Fibroblast of gingiva (primary cell): ENCODE results near the gene PDK4.
"Not testable (repeated sequence)": the region's sequence is repeated elsewhere in the genome, so short reads cannot be mapped to it uniquely, and the experiment has no call there.

Experiments used
- DNase-seq: peaks from one replicate; pipeline ENCODE4 v3.0.0-alpha.2; 2011; ENCODE audit warnings: low read depth

The PDK4 gene

GRCh38 chr7:95569720-95570119 is 26.6 kb downstream of the PDK4 start:
- no peak for DNase-seq

GRCh38 chr7:95560674-95561073 is 35.6 kb downstream of the PDK4 start:
- no peak for DNase-seq

GRCh38 chr7:95558864-95559263 is 37.5 kb downstream of the PDK4 start:
- DNase-seq = no peak

GRCh38 chr7:95556777-95557176 is 39.5 kb downstream of the PDK4 start:
- no peak for DNase-seq

GRCh38 chr7:95553939-95554338 is 42.4 kb downstream of the PDK4 start:
- DNase-seq = no peak

- not testable (repeated sequence) for DNase-seq
Observed at GRCh38 chr7:95552010-95552926, 44.0 kb downstream of the PDK4 start.

GRCh38 chr7:95550546-95550945 is 45.8 kb downstream of the PDK4 start:
- peak; percentile 32 for DNase-seq

GRCh38 chr7:95549818-95550529 is 46.3 kb downstream of the PDK4 start:
- peak; percentile 95 for DNase-seq

- DNase-seq = peak; percentile 72
Observed at GRCh38 chr7:95547361-95548348, 48.7 kb downstream of the PDK4 start.

GRCh38 chr7:95546647-95547046 is 49.7 kb downstream of the PDK4 start:
- no peak for DNase-seq

GRCh38 chr7:95545673-95546072 is 50.6 kb downstream of the PDK4 start:
- no peak for DNase-seq

- peak; percentile 59 for DNase-seq
Observed at GRCh38 chr7:95545007-95545615, 51.2 kb downstream of the PDK4 start.

- no peak for DNase-seq
Observed at GRCh38 chr7:95544171-95544570, 52.1 kb downstream of the PDK4 start.

- DNase-seq = no peak
Observed at GRCh38 chr7:95543312-95543711, 53.0 kb downstream of the PDK4 start.

- no peak for DNase-seq
Observed at GRCh38 chr7:95540366-95540765, 56.0 kb downstream of the PDK4 start.

GRCh38 chr7:95539426-95539825 is 56.9 kb downstream of the PDK4 start:
- no peak for DNase-seq

- no peak for DNase-seq
Observed at GRCh38 chr7:95537468-95537867, 58.8 kb downstream of the PDK4 start.

GRCh38 chr7:95536656-95537311 is 59.5 kb downstream of the PDK4 start:
- DNase-seq = no peak

GRCh38 chr7:95535662-95536061 is 60.7 kb downstream of the PDK4 start:
- no peak for DNase-seq

- no peak for DNase-seq
Observed at GRCh38 chr7:95534796-95535195, 61.5 kb downstream of the PDK4 start.
